HFF-Myc (cell line): ENCODE data around the gene TGIF2.

Experiments
- DNase-seq: peaks from one replicate; pipeline ENCODE4 v3.0.0-alpha.2; 2011; ENCODE audit warnings: low read depth; ENCODE audit errors: extremely low read depth
- H3K4me3 ChIP-seq: replicated peaks from 2 replicates; pipeline ENCODE4 v1.5.1; 2011; ENCODE audit warnings: low read depth, mild to moderate bottlenecking, control low read depth, low read length
- TF ChIP-seq, protein P1 (sequence below): IDR thresholded peaks from 2 replicates; pipeline ENCODE4 v1.5.1; 2012; ENCODE audit warnings: mild to moderate bottlenecking, low read depth, low read length, control low read depth; ENCODE audit errors: missing control alignments

TGIF2 gene

GRCh38 chr20:36573103-36573797 is at the start of gene TGIF2:
TSS of gene TGIF2 (plus strand) at chr20:36573597. CDS start at chr20:36578775, 5,178 bp downstream.
- peak within 1 kb of the TSS; percentile 81 for H3K4me3 ChIP-seq
- TF ChIP-seq, protein P1, sequence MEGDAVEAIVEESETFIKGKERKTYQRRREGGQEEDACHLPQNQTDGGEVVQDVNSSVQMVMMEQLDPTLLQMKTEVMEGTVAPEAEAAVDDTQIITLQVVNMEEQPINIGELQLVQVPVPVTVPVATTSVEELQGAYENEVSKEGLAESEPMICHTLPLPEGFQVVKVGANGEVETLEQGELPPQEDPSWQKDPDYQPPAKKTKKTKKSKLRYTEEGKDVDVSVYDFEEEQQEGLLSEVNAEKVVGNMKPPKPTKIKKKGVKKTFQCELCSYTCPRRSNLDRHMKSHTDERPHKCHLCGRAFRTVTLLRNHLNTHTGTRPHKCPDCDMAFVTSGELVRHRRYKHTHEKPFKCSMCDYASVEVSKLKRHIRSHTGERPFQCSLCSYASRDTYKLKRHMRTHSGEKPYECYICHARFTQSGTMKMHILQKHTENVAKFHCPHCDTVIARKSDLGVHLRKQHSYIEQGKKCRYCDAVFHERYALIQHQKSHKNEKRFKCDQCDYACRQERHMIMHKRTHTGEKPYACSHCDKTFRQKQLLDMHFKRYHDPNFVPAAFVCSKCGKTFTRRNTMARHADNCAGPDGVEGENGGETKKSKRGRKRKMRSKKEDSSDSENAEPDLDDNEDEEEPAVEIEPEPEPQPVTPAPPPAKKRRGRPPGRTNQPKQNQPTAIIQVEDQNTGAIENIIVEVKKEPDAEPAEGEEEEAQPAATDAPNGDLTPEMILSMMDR = no peak
- no peak for DNase-seq

DNA sequence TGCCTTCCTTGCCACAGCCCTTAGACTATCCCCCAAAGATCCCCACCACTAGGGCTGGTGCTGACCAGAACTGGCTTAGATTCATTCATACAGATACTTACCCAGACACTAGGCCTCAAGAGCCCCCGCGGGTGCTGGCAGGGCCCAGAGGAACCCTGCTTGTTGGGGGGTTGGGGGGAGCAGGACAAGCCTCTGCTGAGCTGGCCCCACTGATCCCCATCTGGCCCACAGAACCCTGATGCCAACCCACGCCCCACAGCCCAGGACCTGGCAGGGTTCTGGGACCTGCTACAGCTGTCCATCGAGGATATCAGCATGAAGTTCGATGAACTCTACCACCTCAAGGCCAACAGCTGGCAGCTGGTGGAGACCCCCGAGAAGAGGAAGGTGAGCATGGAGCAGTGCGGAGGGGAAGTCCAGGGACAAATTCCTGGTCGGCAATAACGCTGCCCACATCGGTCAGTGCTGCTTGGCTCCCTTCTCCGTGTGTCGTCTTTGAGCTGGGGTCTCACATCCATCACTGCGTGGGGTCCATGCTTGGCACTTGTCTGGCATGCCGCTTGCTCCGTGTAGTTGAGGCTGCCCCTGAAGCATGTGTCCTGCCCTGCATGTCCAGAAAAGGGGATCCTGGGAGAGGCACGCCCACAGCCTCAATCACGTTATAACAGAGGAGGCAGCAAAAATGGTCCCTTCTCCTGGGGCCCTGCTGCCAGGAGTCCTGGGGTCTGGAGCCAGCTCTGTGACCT is 47.6 kb upstream of the TGIF2 start:
- DNase-seq = no peak
- TF ChIP-seq, protein P1 = no peak
- H3K4me3 ChIP-seq = no peak overlapping the region

- TF ChIP-seq, protein P1 = no peak
- H3K4me3 ChIP-seq = no peak overlapping the region
- no peak for DNase-seq
These were observed 46.8 kb upstream of the TGIF2 start for GRCh38 chr20:36526521-36527011.

GRCh38 chr20:36527331-36528125 is 45.9 kb upstream of the TGIF2 start:
- TF ChIP-seq, protein P1 = no peak
- H3K4me3 ChIP-seq = no peak overlapping the region
- no peak for DNase-seq

DNA sequence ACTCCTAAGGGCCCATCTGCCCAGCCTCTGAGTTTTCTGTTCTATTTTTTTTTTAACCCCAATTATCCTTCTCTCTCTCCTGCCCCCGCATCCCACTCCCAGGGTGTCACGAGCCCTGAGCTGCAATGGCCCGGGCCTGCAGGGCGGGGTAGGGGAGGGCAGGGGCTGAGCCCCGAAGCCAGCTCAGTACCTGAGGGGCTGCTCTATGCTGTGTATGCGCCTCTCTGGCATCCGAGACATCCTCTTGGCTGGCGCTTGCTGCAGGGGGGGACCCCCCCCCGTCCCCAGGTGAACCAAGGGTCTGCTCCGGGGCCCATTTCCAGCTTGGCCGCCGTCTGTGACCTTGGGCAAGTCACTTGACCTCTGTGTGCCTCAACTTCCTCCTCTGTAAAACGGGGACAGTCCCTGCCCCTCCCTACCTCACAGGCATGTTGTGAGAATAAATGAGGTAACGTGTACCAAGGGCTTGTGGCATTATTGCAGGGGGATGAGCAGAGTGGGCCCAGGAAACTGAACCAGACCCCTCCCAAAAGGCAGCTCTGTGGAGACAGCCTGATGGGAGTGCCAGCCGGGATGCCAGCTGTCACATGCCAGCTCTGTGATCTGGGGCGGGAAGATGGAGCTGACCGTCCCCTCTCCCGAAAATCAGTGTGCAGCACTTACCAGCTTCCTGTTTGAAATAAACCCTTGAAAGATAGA is 45.1 kb upstream of the TGIF2 start:
- TF ChIP-seq, protein P1 = no peak
- no peak for DNase-seq
- H3K4me3 ChIP-seq = no peak overlapping the region

DNA sequence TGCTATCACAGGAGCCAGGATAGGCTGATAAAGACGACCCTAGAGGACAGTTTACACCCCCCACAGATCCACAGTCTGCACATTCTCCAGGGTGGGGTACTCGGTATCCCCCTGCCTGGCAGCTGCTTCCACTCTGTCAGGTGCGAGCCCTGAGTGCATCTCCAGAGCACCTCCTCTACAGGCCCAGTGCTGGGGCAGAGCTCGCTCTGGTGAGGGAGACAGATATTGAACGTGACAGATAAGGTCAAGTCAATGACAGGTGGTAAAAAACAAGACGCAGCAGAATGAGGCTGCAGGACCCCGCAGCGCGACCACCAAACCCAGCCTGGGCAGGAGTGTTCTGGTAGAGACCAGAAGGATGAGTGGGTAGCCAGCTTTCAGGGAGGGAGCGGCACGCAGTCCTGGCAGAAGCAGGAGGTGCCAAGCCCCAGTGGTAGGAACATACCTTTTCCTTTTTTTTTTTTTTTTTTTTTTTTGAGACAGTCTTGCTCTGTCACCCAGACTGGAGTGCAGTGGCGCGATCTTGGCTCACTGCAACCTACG is 44.5 kb upstream of the TGIF2 start:
- H3K4me3 ChIP-seq = no peak overlapping the region
- TF ChIP-seq, protein P1 = no peak
- DNase-seq = no peak
